DMS114 treated with DMSO at 0.1 percent for 48 hours (cell line): ENCODE data around the gene ZNF672.
"Not testable (repeated sequence)": the region's sequence is repeated elsewhere in the genome, so short reads cannot be mapped to it uniquely, and the experiment has no call there.

ENCODE experiments used
- DNase-seq: peaks from one replicate; lab custom pipeline; 2025; ENCODE audit not compliant: unreplicated experiment; lab: John Stamatoyannopoulos, UW

Gene ZNF672

DNA sequence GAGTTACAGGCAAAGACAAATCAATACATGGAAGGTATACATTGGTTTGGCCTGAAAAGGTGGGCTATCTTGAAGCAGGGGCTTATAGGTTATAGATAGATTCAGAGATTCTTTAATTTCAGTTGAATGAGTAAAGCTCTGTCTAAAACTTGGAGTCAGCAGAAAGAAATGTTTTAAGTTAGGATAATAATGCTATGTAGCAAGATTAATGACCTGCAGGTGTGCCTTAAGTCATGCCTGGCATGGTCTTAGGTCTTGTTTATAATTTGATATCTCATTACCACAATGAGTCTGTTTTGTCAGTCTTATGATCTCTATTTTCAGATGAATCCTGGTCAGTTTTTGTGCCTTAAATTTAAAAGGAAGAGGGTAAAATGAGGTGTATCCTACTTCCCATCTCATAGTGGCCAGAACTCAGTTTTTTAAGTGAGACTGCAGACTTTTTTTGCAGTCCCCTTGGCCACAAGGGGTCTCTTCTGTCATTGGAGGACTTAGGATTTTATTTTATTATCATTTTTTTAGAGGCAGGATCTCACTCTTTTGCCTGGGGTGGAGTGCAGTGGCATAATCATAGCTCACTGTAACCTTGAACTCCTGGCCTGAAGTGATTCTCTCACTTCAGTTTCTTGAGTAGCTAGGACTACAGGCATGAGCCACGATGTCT is 46.7 kb downstream of the ZNF672 start:
- no peak for DNase-seq

DNA sequence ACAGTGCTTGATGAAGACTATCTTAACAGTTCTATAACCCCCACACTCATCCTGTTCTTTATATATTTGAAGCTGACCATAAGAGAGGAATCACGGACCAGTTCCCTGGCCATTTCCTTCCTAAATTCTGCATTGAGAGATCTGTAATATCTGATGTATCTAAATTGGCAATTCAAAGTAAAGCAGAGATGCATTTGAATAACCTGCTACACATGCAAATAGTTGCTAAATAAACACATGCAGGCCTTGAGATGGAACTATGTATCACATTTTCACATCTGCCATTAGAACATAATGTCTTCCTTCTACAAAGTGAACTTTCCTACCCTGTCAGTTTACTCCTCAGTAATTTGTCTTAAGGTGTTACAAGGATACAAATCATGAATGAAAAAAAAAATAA is 47.6 kb downstream of the ZNF672 start:
- DNase-seq = no peak

DNA sequence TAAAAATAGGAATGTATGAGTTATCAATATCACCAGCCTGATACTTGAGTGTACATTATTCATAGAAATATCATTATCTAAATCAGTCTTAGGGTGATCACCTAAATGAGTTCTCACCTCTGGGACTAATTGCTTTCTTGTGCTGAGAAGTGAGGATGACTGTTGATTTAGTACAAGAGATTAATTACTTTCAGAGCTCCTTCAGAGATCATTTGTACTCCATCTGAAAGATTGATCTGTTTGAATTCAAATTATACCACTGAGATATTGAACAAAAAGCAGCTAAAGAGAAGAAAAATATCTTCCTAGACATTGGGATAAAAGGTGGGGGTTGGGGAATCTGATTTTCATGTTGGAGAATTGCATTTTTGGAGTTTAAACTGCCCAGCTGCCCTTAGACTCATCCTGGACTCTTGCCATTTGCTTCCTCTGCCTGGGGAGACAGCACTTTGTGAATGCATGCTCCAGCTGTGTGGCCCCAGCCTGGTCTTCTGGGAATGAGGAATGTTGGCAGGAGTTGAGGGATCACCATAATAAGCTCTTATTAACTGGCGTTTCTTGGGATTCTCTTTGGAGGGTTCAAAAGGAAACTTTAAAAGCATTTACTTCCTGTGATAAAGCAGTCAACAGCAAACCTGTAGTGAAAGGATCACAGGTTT is 48.3 kb downstream of the ZNF672 start:
- no peak for DNase-seq

DNA sequence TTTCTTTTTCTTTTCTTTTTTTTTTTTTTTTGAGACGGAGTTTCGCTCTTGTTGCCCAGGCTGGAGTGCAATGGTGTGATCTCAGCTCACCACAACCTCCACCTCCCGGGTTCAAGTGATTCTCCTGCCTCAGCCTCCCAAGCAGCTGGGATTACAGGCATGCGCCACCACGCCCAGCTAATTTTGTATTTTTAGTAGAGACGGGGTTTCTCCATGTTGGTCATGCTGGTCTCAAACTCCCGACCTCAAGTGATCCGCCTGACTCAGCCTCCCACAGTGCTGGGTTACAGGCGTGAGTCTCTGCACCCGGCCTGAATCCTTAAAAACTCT is 51.9 kb downstream of the ZNF672 start:
- not testable (repeated sequence) for DNase-seq

DNA sequence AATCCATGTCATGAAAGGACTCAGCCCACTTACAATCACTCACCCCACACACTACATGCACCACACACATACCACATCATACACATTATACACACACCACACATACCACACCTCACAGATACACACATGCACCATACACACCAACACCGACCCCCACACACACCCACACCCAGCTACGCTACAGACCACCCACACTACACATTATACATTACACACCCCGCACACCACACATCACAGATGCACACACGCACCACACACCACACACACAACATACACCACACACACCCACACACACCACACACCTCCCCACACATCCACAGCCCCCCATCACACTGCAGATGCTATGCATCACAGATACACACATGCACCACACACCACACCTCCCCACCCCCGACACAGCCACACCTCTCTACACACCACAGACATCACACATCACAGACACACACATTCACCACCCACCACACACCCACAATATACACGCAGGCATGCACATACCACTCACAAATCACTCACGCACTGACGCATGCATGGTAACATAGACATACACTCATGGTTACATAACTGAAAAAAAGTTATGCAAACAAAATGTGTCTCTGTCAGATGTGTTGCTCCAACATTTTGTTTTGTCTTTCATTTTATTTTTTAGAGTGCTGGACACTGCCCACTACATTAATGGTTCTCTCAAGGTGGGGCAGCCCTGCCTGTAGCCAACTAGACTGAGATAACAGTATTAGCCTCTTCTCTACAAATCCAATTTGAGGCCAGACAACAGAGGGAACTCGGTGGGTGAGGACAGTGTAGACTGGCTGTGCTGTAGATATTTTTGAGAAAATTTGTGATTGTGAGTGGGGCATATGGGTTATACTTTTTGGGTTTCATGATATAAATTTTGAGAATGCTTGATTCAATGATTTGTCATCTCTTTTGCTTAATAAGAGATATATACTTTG is 52.8 kb downstream of the ZNF672 start:
- no peak for DNase-seq

DNA sequence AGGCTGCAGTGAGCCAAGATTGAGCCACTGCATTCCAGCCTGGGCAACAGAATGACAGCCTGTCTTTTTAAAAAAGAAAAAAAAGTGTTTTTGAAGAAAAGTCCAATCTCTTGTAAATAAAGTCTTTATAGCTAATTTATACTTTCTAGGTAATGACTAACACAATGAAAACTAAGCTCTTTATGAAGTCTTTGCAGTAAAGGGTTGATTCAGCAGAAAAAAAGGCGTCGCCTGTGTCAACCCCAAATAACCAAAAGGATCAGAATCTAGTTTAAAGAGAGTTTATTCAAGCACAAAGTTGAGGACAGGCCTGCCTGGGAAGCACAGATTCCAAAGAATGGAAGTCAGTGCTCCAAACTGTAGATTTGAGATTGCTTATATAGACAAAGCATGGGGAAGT is 53.7 kb downstream of the ZNF672 start:
- no peak for DNase-seq

DNA sequence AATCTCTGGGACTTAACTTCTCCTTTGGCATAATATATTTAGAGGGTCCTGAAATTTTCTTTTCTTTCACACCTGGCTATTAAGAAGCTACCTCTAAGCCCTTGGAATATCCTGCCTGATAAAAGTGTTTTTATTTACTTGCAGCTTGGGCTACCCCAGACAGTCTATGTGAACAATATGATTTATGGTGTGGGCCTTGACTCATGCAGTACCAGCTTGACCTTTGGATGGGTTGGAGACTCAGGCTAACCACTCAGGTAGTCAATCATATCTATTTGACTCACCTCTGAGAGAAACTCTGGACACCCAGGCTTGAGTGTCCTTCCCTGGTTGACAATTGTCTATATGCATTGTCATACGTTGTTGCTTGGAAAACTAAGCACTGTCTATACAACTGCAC is 54.6 kb downstream of the ZNF672 start:
- DNase-seq = no peak

DNA sequence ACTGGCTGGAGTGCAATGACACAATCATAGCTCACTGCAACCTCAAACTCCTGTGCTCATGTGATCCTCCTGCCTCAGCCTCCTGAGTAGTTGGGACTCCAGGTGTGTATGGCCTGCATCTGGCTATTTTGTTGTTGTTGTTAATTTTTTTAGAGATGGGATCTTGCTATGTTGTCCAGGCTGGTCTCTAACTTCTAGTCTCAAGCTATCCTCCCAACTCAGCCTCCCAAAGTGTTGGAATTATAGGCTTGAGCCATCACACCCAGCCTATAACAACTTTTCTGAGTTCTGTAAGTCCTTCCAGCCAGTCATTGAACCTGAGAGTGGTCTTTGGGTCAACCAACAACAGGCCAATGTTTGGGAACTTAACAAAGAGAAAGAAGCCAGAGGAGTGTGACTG is 56.8 kb downstream of the ZNF672 start:
- no peak for DNase-seq

DNA sequence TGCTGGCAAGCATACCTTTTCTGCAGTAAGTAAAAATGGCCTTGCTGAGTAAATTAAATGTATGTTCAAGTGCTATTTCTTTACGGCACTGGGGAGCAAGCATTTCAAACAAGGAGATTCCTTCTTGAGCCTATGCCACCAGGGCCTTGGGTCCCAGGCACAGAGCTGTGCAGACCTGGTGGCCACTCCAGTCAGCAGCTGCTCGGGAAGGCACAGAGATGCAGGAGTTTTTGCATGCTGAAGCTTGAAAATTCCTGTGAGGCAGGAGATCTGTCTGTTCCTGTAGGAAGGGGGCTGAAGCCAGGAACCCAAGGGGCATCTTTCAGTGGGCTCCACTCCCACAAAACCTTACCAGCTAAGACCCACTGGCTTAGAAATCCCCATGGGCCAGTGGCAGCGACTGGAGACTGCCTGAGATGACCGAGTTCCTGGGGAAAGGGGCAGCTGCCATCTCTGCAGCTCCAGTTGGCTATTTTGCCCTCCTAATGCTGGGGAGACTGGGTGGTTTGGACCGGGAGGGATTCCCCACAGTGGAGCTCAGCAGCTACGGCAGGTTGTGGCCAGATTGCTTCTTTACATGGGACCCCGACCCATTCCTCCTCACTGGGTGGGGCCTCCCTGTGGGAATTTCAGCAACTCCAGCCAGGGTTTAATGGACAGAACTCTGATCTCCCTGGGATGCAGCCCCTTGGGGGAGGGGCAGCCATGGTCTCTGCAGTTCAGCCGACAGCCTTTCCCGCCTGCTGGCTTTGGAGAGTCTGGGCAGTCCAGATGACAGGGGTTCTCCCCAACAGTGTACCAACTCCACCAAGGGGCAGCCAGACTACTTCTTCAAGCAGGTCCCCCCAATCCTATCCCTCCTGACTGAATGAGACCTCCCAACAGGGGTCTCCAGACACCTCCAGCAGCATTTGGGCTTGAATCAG is 59.7 kb downstream of the ZNF672 start:
- no peak for DNase-seq
